Measurements from ENCODE around the gene NR3C1. TPM values are rescaled to one million over a fixed set of nuclear protein-coding genes. Genes with fewer than 3 reads are reported as not detected.

NR3C1 gene
- total RNA-seq, 1 experiment from 2014 or later, result 16.0 TPM

GRCh38 chr5:143336485-143336884 is 67.0 kb downstream of the NR3C1 start:
- DNase-seq (ENCODE audit: low read depth, low spot score), result no peak
- Histone ChIP-seq H3K36me3 (ENCODE audit: control insufficient read depth in 1 of 2, insufficient read depth in 2 of 2, low read length in 2 of 2) (no peaks in the 10 kb centered on the region), H3K79me2 (ENCODE audit: insufficient read depth, low read length) (no peaks in the 10 kb centered on the region), H2AFZ (ENCODE audit: low read depth, low read length, poor library complexity, severe bottlenecking) (no peak overlapping the region), H3K4me2 (ENCODE audit: low read length) (no peak overlapping the region), H3K9me3 (ENCODE audit: control insufficient read depth in 1 of 2, insufficient read depth in 1 of 2, low read depth in 1 of 2, low read length in 2 of 2) (no peaks in the 10 kb centered on the region), H3K9ac (ENCODE audit: low read length) (no peak overlapping the region), H4K20me1 (ENCODE audit: insufficient read depth) (no peaks in the 10 kb centered on the region), H3K27me3 (ENCODE audit: insufficient read depth, low read length) (no peaks in the 10 kb centered on the region), H3K4me1 (ENCODE audit: control insufficient read depth in 1 of 2, insufficient read depth in 2 of 2, low read length in 2 of 2) (no peaks in the 10 kb centered on the region), H3K4me3 (replicated peaks in 1 of 2; ENCODE audit: low read depth in 1 of 2, low read length in 2 of 2) (no peak overlapping the region), H3K27ac (ENCODE audit: low read depth, low read length) (no peak overlapping the region), H3K9me2 (ENCODE audit: insufficient read depth) (no peaks in the 10 kb centered on the region)
- ATAC-seq, result no peak
- POLR2A ChIA-PET, result no interaction called here
- CTCF ChIA-PET, result no interaction called here
- no TSS peak for BruUV-seq (replicated peaks)
- intact Hi-C loops (cut with micrococcal nuclease), result no loop called here
- no peak for TF ChIP-seq FOSL1 (IDR thresholded peaks at IDR 0.05; ENCODE audit: low read depth)
- no peak for TF ChIP-seq SRF (IDR thresholded peaks at IDR 0.05; ENCODE audit: low read depth)
- TF ChIP-seq, protein P1, sequence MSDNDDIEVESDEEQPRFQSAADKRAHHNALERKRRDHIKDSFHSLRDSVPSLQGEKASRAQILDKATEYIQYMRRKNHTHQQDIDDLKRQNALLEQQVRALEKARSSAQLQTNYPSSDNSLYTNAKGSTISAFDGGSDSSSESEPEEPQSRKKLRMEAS (IDR thresholded peaks at IDR 0.05), result no peak
- TF ChIP-seq, protein P2, sequence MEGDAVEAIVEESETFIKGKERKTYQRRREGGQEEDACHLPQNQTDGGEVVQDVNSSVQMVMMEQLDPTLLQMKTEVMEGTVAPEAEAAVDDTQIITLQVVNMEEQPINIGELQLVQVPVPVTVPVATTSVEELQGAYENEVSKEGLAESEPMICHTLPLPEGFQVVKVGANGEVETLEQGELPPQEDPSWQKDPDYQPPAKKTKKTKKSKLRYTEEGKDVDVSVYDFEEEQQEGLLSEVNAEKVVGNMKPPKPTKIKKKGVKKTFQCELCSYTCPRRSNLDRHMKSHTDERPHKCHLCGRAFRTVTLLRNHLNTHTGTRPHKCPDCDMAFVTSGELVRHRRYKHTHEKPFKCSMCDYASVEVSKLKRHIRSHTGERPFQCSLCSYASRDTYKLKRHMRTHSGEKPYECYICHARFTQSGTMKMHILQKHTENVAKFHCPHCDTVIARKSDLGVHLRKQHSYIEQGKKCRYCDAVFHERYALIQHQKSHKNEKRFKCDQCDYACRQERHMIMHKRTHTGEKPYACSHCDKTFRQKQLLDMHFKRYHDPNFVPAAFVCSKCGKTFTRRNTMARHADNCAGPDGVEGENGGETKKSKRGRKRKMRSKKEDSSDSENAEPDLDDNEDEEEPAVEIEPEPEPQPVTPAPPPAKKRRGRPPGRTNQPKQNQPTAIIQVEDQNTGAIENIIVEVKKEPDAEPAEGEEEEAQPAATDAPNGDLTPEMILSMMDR (IDR thresholded peaks at IDR 0.05 in 2 of 3, conservative IDR thresholded peaks at IDR 0.05 in 1 of 3; ENCODE audit: borderline replicate concordance in 1 of 3, insufficient read depth in 1 of 3, low read depth in 2 of 3, low read length in 2 of 3), result no peak
- TF ChIP-seq CBX3 (IDR thresholded peaks at IDR 0.05; ENCODE audit: low read depth), result no peak
- TF ChIP-seq TCF7L2 (IDR thresholded peaks at IDR 0.05; ENCODE audit: borderline replicate concordance, extremely low read depth, insufficient read depth, insufficient read length), result no peak
- TF ChIP-seq, protein P3, sequence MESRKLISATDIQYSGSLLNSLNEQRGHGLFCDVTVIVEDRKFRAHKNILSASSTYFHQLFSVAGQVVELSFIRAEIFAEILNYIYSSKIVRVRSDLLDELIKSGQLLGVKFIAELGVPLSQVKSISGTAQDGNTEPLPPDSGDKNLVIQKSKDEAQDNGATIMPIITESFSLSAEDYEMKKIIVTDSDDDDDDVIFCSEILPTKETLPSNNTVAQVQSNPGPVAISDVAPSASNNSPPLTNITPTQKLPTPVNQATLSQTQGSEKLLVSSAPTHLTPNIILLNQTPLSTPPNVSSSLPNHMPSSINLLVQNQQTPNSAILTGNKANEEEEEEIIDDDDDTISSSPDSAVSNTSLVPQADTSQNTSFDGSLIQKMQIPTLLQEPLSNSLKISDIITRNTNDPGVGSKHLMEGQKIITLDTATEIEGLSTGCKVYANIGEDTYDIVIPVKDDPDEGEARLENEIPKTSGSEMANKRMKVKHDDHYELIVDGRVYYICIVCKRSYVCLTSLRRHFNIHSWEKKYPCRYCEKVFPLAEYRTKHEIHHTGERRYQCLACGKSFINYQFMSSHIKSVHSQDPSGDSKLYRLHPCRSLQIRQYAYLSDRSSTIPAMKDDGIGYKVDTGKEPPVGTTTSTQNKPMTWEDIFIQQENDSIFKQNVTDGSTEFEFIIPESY (IDR thresholded peaks at IDR 0.05; ENCODE audit: extremely low read depth, insufficient replicate concordance, low read length), result no peak
- TF ChIP-seq EZH2phosphoT487 (IDR thresholded peaks at IDR 0.05; ENCODE audit: borderline replicate concordance), result no peak
- TF ChIP-seq ZFX (IDR thresholded peaks at IDR 0.05), result no peak
- no peak for TF ChIP-seq ELF1 (IDR thresholded peaks at IDR 0.05; ENCODE audit: borderline replicate concordance, low read depth)
- no peak for TF ChIP-seq EGR1 (IDR thresholded peaks at IDR 0.05; ENCODE audit: low read depth)
- no peak for TF ChIP-seq POLR2A (IDR thresholded peaks at IDR 0.05; ENCODE audit: borderline replicate concordance, extremely low read depth, insufficient read depth, insufficient read length)
- no peak for TF ChIP-seq ZNF274 (IDR thresholded peaks at IDR 0.05; ENCODE audit: low read depth, low read length)
- no peak for TF ChIP-seq SIN3A (IDR thresholded peaks at IDR 0.05; ENCODE audit: low read depth)
- no peak for TF ChIP-seq ATF3 (IDR thresholded peaks at IDR 0.05)
- TF ChIP-seq, protein P4, sequence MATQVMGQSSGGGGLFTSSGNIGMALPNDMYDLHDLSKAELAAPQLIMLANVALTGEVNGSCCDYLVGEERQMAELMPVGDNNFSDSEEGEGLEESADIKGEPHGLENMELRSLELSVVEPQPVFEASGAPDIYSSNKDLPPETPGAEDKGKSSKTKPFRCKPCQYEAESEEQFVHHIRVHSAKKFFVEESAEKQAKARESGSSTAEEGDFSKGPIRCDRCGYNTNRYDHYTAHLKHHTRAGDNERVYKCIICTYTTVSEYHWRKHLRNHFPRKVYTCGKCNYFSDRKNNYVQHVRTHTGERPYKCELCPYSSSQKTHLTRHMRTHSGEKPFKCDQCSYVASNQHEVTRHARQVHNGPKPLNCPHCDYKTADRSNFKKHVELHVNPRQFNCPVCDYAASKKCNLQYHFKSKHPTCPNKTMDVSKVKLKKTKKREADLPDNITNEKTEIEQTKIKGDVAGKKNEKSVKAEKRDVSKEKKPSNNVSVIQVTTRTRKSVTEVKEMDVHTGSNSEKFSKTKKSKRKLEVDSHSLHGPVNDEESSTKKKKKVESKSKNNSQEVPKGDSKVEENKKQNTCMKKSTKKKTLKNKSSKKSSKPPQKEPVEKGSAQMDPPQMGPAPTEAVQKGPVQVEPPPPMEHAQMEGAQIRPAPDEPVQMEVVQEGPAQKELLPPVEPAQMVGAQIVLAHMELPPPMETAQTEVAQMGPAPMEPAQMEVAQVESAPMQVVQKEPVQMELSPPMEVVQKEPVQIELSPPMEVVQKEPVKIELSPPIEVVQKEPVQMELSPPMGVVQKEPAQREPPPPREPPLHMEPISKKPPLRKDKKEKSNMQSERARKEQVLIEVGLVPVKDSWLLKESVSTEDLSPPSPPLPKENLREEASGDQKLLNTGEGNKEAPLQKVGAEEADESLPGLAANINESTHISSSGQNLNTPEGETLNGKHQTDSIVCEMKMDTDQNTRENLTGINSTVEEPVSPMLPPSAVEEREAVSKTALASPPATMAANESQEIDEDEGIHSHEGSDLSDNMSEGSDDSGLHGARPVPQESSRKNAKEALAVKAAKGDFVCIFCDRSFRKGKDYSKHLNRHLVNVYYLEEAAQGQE (IDR thresholded peaks at IDR 0.05; ENCODE audit: low read depth), result no peak
- TF ChIP-seq CEBPB (IDR thresholded peaks at IDR 0.05; ENCODE audit: low read depth), result no peak
- no peak for TF ChIP-seq JUND (IDR thresholded peaks at IDR 0.05)
- TF ChIP-seq YY1 (IDR thresholded peaks at IDR 0.05; ENCODE audit: extremely low read depth, insufficient replicate concordance, low read depth, low read length), result no peak
- TF ChIP-seq POLR2AphosphoS5 (IDR thresholded peaks at IDR 0.05; ENCODE audit: low read depth, low read length), result no peak
- RAD21 ChIA-PET (ENCODE audit: low non-redundant PET in 1 of 2, low total read pairs in 2 of 2, uncharacterized antibody in 2 of 2, unreplicated experiment in 2 of 2), result no interaction called here

All from HCT116 (cell line).